BLaER1 treated with 17β-estradiol and CSF1 and Interleukin-3, amounts not matched to agents 10 nM and 100 nM (cell line): ENCODE measurements around the gene CYSLTR2.

Experiments
- H3K27ac ChIP-seq, 11 experiments: shearing (Covaris generic); formaldehyde crosslinking; 2 replicates each; pipeline ENCODE4 v1.8.1; 2022
- H3K27me3 ChIP-seq, 11 experiments: shearing (Covaris generic); formaldehyde crosslinking; 2 replicates each; pipeline ENCODE4 v1.8.1; 2022
- H3K36me3 ChIP-seq, 11 experiments: shearing (Covaris generic); formaldehyde crosslinking; 2 replicates each; pipeline ENCODE4 v1.8.1; 2022
- H3K4me1 ChIP-seq, 10 experiments: shearing (Covaris generic); formaldehyde crosslinking; 2 replicates each; pipeline ENCODE4 v1.8.1; 2022
- H3K4me2 ChIP-seq, 11 experiments: shearing (Covaris generic); formaldehyde crosslinking; 2 replicates each; pipeline ENCODE4 v1.8.1; 2022
- H3K4me3 ChIP-seq, 10 experiments: shearing (Covaris generic); formaldehyde crosslinking; 2 replicates each; pipeline ENCODE4 v1.8.1; 2022
- H3K9ac ChIP-seq, 11 experiments: shearing (Covaris generic); formaldehyde crosslinking; 2 replicates each; pipeline ENCODE4 v1.8.1; 2022
- H3K9me3 ChIP-seq, 11 experiments: shearing (Covaris generic); formaldehyde crosslinking; replicated peaks in 1 of 11; 2 replicates each; pipeline ENCODE4 v1.8.1; 2022
- H4K20me1 ChIP-seq, 11 experiments: shearing (Covaris generic); formaldehyde crosslinking; 2 replicates each; pipeline ENCODE4 v1.8.1; 2022
- Cebpa-rat ChIP-seq, 11 experiments: shearing (Covaris generic); IDR thresholded peaks; 2 replicates each; pipeline ENCODE4 v1.8.1; 2022

The CYSLTR2 gene, protein sequence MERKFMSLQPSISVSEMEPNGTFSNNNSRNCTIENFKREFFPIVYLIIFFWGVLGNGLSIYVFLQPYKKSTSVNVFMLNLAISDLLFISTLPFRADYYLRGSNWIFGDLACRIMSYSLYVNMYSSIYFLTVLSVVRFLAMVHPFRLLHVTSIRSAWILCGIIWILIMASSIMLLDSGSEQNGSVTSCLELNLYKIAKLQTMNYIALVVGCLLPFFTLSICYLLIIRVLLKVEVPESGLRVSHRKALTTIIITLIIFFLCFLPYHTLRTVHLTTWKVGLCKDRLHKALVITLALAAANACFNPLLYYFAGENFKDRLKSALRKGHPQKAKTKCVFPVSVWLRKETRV

DNA sequence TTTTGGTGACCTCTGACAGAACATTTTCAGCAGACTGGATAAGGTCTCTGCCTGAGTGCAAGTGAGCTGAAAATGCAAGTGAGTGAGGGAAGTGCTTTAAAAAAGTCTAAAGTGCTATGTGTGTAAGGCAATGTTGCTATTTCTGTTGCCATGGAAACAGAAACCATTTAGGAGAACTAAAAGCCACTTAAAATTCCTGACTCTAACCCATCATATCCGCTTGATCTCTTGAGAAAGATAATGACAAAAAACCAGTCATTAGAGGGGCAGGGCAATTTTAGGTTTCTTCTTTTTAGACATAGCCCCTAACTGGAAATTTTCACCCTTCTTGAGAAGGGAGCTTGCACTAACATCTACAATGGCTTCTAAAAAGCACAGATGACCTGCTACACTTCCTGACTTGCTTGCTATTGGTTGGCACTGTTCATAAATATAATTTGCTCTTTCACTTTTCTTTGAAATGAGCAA is at the start of gene CYSLTR2:
CYSLTR2 (plus strand) TSS at position 458 of the 468 bp plus-strand sequence. CDS start 52,889 bp downstream, outside the sequence.
- Histone ChIP-seq H3K4me2 (peak within 1 kb of the TSS; percentile 22 to 76 (median 62)), H3K4me3 (no peak within 1 kb of the TSS), H3K27me3 (no peaks in the 10 kb centered on the region), H4K20me1 (no peaks in the 10 kb centered on the region), H3K27ac (peak within 1 kb of the TSS in 6 of 11 experiments; percentile 31 to 77 (median 52); a peak in 8 of 22 replicates), H3K36me3 (no peaks in the 10 kb centered on the region), H3K9ac (peak within 1 kb of the TSS in 3 of 11 experiments; percentile 19 to 40 (median 25); a peak in 4 of 22 replicates), H3K4me1 (peaks cover 8 to 42% (median 13%) of the 10 kb centered on the region in 10 experiments; a peak in 18 of 20 replicates), H3K9me3 (no peaks in the 10 kb centered on the region)
- no peak for TF ChIP-seq Cebpa-rat (IDR thresholded peaks at IDR 0.05)

DNA sequence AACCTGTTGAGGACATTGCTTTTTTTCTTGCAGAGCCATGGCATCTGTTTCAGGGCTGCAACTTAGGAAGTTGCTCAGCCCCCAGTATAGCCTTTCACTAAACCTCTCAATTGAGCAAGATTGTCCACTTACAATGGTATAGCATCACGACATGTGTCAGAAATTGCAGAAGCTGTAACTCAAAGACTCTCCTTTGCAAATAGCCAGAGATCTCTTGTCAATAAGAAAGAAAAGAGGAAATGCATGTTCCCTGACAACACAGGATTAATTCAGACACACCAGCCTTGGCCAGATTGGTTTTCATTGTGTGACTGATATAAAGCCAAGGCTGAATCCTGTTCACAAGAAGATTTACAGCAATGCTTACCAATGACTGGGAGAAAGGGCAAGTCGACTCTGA is 38.7 kb upstream of the CYSLTR2 start:
- Histone ChIP-seq H3K9me3 (peaks cover 68 to 94% (median 78%) of the 10 kb centered on the region in 11 experiments), H3K27ac (no peak overlapping the region), H4K20me1 (no peaks in the 10 kb centered on the region), H3K4me3 (no peak overlapping the region), H3K4me2 (no peak overlapping the region), H3K4me1 (no peaks in the 10 kb centered on the region), H3K9ac (no peak overlapping the region), H3K27me3 (no peaks in the 10 kb centered on the region), H3K36me3 (peaks cover 0 to 6% (median 0%) of the 10 kb centered on the region in 11 experiments; a peak in 2 of 22 replicates)
- TF ChIP-seq Cebpa-rat (IDR thresholded peaks at IDR 0.05) = no peak

DNA sequence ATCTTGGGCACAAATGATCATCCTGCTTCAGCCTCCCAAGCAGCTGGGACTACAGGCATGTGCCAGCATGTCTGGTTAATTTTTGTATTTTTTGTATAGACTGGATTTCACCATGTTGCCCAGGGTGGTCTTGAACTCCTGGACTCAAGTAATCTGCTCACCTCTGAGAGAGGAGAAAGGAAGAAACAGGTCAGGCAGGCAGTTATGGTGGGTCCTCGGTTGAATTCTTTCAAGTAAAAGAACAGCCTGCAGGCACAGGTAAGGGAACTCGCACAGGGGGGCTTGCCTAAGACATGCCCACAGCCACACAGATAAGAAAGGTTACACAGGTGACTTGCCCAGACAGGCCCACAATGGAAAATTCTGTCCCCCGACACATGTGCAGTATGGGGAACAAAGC is 34.8 kb upstream of the CYSLTR2 start:
- Histone ChIP-seq H3K4me2 (no peak overlapping the region), H4K20me1 (no peaks in the 10 kb centered on the region), H3K27ac (no peak overlapping the region), H3K4me1 (no peaks in the 10 kb centered on the region), H3K36me3 (peaks cover 0 to 13% (median 0%) of the 10 kb centered on the region in 11 experiments; a peak in 2 of 22 replicates), H3K4me3 (no peak overlapping the region), H3K9ac (no peak overlapping the region), H3K9me3 (peaks cover 73 to 92% (median 86%) of the 10 kb centered on the region in 11 experiments), H3K27me3 (no peaks in the 10 kb centered on the region)
- no peak for TF ChIP-seq Cebpa-rat (IDR thresholded peaks at IDR 0.05)

DNA sequence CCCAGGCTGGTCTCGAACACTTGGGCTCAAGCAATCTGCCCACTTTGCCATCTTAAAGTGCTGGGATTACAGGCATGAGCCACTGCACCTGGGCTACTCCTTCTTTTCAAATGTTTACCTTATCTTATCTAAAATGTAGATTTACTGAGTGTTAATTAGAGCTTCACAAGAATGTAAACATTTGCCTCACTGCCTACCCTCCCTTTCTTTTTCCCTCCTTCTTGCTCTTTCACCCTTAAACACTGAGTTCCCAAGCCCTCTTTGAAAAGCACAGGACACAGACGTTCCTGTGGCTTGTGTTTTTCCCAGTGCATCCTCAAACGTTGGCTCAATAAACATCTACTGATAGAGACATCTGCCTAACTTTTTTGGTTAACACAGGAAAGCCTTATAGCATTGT is 32.7 kb upstream of the CYSLTR2 start:
- Histone ChIP-seq H3K9ac (no peak overlapping the region), H3K36me3 (peaks cover 0 to 13% (median 0%) of the 10 kb centered on the region in 11 experiments; a peak in 2 of 22 replicates), H3K9me3 (peaks cover 59 to 80% (median 72%) of the 10 kb centered on the region in 11 experiments), H3K27ac (no peak overlapping the region), H3K27me3 (no peaks in the 10 kb centered on the region), H4K20me1 (no peaks in the 10 kb centered on the region), H3K4me2 (no peak overlapping the region), H3K4me3 (no peak overlapping the region), H3K4me1 (peaks cover 0 to 11% (median 8%) of the 10 kb centered on the region in 10 experiments; a peak in 14 of 20 replicates)
- no peak for TF ChIP-seq Cebpa-rat (IDR thresholded peaks at IDR 0.05)

DNA sequence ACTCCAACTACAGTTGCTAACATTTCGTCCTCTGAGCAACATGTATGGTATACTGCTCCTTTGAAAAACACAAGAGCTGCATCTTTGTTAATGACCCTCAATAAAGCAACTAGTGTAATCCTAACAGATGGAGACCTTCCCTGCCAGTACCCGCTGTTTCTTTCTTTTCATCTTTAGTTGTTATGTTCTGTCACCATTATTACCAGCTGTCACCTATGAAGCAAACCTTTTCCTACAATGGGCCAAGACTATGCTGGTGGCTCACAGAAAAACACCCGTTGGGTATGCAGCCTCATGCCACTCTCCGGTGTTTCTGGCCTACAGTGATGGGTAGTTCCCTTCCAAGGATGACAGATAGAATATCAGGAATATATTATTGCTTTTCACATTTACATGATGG is 29.7 kb upstream of the CYSLTR2 start:
- H3K36me3 ChIP-seq = peaks cover 0 to 9% (median 0%) of the 10 kb centered on the region in 11 experiments; a peak in 2 of 22 replicates
- peaks cover 53 to 73% (median 63%) of the 10 kb centered on the region in 11 experiments for H3K9me3 ChIP-seq
- no peak overlapping the region for H3K4me2 ChIP-seq
- no peaks in the 10 kb centered on the region for H4K20me1 ChIP-seq
- peaks cover 0 to 21% (median 11%) of the 10 kb centered on the region in 10 experiments; a peak in 16 of 20 replicates for H3K4me1 ChIP-seq
- H3K27me3 ChIP-seq = no peaks in the 10 kb centered on the region
- H3K9ac ChIP-seq = no peak overlapping the region
- no peak overlapping the region for H3K27ac ChIP-seq
- TF ChIP-seq Cebpa-rat (IDR thresholded peaks at IDR 0.05) = no peak
- H3K4me3 ChIP-seq = no peak overlapping the region

DNA sequence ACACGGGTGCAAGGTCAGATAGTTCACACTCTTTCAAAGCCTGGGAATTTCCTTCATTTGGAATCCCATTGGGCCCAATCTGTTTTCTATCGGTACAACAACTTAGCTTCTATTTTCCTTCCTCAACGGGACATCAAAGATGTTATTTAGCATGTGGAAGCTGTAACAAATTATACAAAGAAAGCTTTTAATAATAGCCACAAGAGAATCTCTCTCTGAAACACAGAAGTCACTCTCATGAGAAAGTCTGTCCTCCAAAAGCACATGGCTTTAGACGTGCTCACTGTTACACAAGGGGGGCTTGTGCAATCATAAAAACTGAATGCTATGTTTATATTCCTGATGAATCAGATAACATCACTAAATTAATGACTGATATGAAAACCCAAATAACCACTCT is 28.9 kb upstream of the CYSLTR2 start:
- Histone ChIP-seq H3K9me3 (peaks cover 45 to 70% (median 55%) of the 10 kb centered on the region in 11 experiments), H3K9ac (no peak overlapping the region), H3K4me2 (peak overlapping the region in 3 of 11 experiments; percentile 14 to 47 (median 37); a peak in 1 of 22 replicates), H3K36me3 (peaks cover 0 to 7% (median 0%) of the 10 kb centered on the region in 11 experiments; a peak in 2 of 22 replicates), H3K4me1 (peaks cover 0 to 21% (median 14%) of the 10 kb centered on the region in 10 experiments; a peak in 16 of 20 replicates), H4K20me1 (no peaks in the 10 kb centered on the region), H3K27me3 (no peaks in the 10 kb centered on the region), H3K4me3 (no peak overlapping the region), H3K27ac (peak overlapping the region in 4 of 11 experiments; percentile 44 to 58 (median 56); a peak in 3 of 22 replicates)
- TF ChIP-seq Cebpa-rat (IDR thresholded peaks at IDR 0.05) = no peak

DNA sequence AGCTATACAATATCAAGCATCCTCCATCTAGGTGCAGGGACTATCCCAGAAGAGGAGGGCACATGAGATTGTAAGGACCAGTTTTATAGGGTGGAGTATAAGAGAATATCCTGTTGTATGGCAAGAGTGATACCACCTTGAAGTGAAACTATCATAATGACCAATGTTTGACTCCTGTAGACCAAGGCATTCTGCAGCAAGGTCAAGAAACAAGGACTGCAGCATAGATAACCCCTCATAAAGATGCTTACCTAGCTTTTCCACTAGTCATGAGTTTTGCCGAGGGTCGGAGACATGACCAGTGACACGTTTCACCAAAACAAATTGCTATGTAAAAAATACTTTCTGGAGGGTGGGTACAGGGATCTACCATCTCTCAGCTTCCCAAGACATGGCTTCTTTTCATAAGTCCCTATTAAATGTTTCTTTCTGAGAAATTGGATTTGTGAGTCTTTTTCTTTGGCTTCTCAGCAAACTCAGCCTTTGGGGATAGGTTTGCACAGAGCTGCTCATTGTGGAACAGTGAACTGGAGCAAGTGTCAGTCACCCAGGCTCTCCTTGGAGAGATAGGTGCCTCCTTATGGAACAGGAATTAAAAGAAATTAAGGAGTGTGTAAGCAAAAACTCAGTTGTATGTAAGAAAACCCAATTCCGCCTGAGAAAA is 28.2 kb upstream of the CYSLTR2 start:
- TF ChIP-seq Cebpa-rat (IDR thresholded peaks at IDR 0.05) = no peak
- H3K9ac ChIP-seq = no peak overlapping the region; a peak in 1 of 22 replicates
- peak overlapping the region in 9 of 11 experiments; percentile 26 to 67 (median 50); a peak in 16 of 22 replicates for H3K27ac ChIP-seq
- H3K27me3 ChIP-seq = no peaks in the 10 kb centered on the region
- peaks cover 38 to 66% (median 49%) of the 10 kb centered on the region in 11 experiments for H3K9me3 ChIP-seq
- no peaks in the 10 kb centered on the region for H4K20me1 ChIP-seq
- H3K4me1 ChIP-seq = peaks cover 0 to 21% (median 14%) of the 10 kb centered on the region in 10 experiments; a peak in 16 of 20 replicates
- H3K4me2 ChIP-seq = peak overlapping the region; percentile 1 to 47 (median 27); a peak in 12 of 22 replicates
- no peak overlapping the region for H3K4me3 ChIP-seq
- H3K36me3 ChIP-seq = peaks cover 0 to 7% (median 0%) of the 10 kb centered on the region in 11 experiments; a peak in 2 of 22 replicates

DNA sequence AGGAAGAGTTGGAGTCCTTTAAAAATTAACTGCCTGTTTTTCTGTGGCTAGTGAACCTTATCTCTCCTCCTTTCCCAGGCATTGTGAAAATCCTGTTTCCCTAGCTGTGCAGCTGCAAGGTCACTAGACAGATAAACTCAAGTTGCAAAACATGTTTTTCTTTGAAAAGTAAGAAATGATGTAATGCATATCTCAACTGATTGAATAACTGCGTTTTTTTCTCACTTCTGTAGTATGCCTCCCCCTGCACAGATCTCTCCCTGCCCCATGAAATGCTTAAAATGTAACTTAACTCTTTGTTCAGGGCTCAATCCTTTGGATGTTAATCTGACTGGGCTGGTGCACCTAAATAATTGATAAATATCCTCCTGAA is 27.7 kb upstream of the CYSLTR2 start:
- no peaks in the 10 kb centered on the region for H4K20me1 ChIP-seq
- peak overlapping the region in 1 of 11 experiments; percentile 19; a peak in 1 of 22 replicates for H3K9ac ChIP-seq
- peak overlapping the region; percentile 1 to 47 (median 27); a peak in 13 of 22 replicates for H3K4me2 ChIP-seq
- H3K36me3 ChIP-seq = peaks cover 0 to 7% (median 0%) of the 10 kb centered on the region in 11 experiments; a peak in 2 of 22 replicates
- H3K27ac ChIP-seq = peak overlapping the region in 9 of 11 experiments; percentile 26 to 67 (median 53); a peak in 14 of 22 replicates
- peaks cover 0 to 21% (median 14%) of the 10 kb centered on the region in 10 experiments; a peak in 16 of 20 replicates for H3K4me1 ChIP-seq
- peak in 1 of 11 experiments; percentile 57; a peak in 3 of 22 replicates for TF ChIP-seq Cebpa-rat (IDR thresholded peaks at IDR 0.05)
- no peak overlapping the region for H3K4me3 ChIP-seq
- H3K9me3 ChIP-seq = peaks cover 33 to 65% (median 44%) of the 10 kb centered on the region in 11 experiments
- no peaks in the 10 kb centered on the region for H3K27me3 ChIP-seq
